Lower leg skin (tissue), 4 donors: ENCODE data around the gene ANK2. TPM values are rescaled to one million over a fixed set of nuclear protein-coding genes. Genes with fewer than 3 reads are reported as not detected.
A peak's percentile ranks its signal among the peaks of the same experiment; 100 is the strongest.

Source experiments
- DNase-seq, 2 donors: peaks; one replicate each; pipeline ENCODE4 v3.0.0-alpha.2; 2019; ENCODE audit warnings: low spot score in 2 of 2
- H3K4me3 ChIP-seq: fragments of 200-600 bp; sonication (generic); 2 replicates; pipeline ENCODE4 v1.5.1; 2017; ENCODE audit warnings: mild to moderate bottlenecking, low read depth; ENCODE audit not compliant: poor library complexity, severe bottlenecking
- POLR2A ChIP-seq, 2 donors: fragments of 450-650 bp; IDR thresholded peaks; one replicate each; pipeline ENCODE4 v1.6.1; 2016 to 2017; ENCODE audit warnings: antibody characterized with exemption in 2 of 2, mild to moderate bottlenecking in 1 of 2, moderate library complexity in 1 of 2
- WGBS, 2 donors: methylation state at CpG; one replicate each; pipeline ENCODE4 v1.1.5; 2018; 5-methylcytosine and 5-hydroxymethylcytosine counted together
- intact Hi-C: fragments of 100-400 bp; cut with DNase I; formaldehyde crosslinking; loops from one replicate; pipeline ENCODE4 v1.15.0; 2023; ENCODE audit warnings: low total_unique reads
- total RNA-seq, 4 donors: library from RNA; depleted of rRNA; stranded (reverse); fragments of >200 nt; gene quantifications; one replicate each; pipeline ENCODE4 v1.1.0, GENCODE V29; 2016
- TF ChIP-seq, protein P1 (sequence below), 3 donors: fragments of 450-650 bp; IDR thresholded peaks; one replicate each; pipeline ENCODE4 v1.5.1; 2016; ENCODE audit warnings: antibody characterized with exemption in 3 of 3, mild to moderate bottlenecking in 3 of 3, moderate library complexity in 2 of 3

ANK2 gene
- total RNA-seq, 4 donors from 2014 or later = 7.1 to 28.8 (median 18.3) TPM

DNA sequence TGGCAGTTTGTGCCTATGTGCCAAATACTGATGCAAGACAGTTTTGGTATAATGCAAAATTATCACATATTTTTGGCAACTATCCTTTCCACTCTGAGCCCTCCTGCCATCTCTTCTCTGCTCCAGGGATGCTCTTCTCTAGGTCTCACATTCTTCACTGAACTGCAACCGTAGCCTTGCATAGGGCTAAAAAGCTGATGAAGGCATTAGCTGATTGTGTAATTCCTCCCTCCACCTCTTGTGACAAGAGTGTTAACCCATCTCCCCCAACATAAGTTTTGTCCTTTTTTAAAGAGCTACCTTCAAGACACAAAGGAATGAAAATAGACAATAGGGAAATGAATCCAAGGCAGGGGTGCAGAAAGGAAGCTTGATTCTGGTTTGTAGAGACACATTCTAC is 33.1 kb upstream of the ANK2 start:
- intact Hi-C loops = no loop called here
- 92 to 93% methylated on average over 1 of the region's 1 CpG for WGBS, 2 donors
- TF ChIP-seq, protein P1, sequence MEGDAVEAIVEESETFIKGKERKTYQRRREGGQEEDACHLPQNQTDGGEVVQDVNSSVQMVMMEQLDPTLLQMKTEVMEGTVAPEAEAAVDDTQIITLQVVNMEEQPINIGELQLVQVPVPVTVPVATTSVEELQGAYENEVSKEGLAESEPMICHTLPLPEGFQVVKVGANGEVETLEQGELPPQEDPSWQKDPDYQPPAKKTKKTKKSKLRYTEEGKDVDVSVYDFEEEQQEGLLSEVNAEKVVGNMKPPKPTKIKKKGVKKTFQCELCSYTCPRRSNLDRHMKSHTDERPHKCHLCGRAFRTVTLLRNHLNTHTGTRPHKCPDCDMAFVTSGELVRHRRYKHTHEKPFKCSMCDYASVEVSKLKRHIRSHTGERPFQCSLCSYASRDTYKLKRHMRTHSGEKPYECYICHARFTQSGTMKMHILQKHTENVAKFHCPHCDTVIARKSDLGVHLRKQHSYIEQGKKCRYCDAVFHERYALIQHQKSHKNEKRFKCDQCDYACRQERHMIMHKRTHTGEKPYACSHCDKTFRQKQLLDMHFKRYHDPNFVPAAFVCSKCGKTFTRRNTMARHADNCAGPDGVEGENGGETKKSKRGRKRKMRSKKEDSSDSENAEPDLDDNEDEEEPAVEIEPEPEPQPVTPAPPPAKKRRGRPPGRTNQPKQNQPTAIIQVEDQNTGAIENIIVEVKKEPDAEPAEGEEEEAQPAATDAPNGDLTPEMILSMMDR (IDR thresholded peaks at IDR 0.05) = no peak
- no peak for TF ChIP-seq POLR2A (IDR thresholded peaks at IDR 0.05)

DNA sequence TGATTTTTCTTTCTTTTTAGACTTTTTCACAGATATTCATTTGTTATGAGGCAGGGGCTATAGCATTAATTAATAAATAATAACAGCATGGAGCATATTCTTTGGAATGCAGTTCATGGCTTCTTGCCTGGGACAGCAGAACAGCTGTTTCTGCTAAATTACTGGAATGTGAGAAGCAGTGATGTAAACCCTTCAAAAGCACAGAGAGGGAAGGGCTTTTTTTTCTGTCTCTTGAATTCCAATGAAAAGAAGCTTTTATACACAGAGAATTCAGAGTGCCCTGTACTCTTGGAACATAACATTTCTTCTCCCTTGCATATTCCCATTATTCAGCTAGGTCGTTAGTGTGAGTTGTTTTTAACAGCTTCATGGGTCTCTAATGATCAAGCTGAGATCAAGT is 28.5 kb upstream of the ANK2 start:
- no peak for DNase-seq
- 28 to 33% methylated on average over 1 of the region's 1 CpG for WGBS, 2 donors
- intact Hi-C loops = no loop called here
- TF ChIP-seq POLR2A (IDR thresholded peaks at IDR 0.05) = no peak
- TF ChIP-seq, protein P1 (IDR thresholded peaks at IDR 0.05) = no peak
- no peak overlapping the region for H3K4me3 ChIP-seq

More for the DNA sequence above, 33.1 kb upstream of the ANK2 start:
- no peak for DNase-seq
- no peak overlapping the region for H3K4me3 ChIP-seq

DNA sequence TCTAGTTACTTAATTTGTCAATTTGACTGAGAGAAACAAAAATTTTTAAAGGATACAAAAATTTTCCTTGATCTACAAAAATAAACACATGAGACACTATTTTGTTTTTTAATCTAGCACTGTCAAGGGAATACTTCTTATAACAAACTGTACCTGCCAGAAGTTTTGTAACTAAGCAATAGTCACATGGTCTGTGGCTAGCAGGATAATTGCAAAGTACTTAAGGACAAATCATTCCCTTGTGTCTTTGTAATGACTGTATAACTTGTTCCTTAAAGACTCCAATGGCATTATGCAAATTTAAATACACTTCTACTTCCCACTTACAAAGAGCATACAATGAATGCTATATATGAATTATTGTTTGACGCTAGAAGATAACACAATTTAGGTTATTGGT is 25.1 kb upstream of the ANK2 start:
- 98% methylated on average over 1 of the region's 1 CpG for WGBS, 2 donors
- no peak for TF ChIP-seq POLR2A (IDR thresholded peaks at IDR 0.05)
- TF ChIP-seq, protein P1 (IDR thresholded peaks at IDR 0.05) = no peak
- no peak overlapping the region for H3K4me3 ChIP-seq
- DNase-seq = peak in 1 of 2 donors; percentile 25
- intact Hi-C loops = no loop called here

DNA sequence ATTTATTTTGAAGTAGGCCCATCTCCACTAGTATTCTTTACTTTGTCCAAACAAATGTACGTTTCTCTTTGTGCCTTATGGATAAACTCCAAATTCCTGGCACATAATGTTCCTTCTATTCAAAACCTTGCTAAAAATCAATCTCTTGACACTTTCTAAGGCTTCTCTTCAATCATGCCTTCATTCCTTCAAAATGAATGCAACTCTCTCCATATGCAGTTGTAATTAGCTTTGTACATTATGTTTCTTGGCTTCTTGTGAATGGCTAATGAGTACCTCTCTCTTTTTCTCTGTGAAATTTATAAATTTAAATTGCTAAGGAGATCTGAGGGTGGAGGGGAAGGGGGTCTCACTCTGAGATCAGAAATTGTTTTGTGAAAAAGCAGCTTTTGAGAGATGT is 24.0 kb upstream of the ANK2 start:
- no peak overlapping the region for H3K4me3 ChIP-seq
- no peak for DNase-seq
- TF ChIP-seq, protein P1 (IDR thresholded peaks at IDR 0.05) = no peak
- intact Hi-C loops = no loop called here
- WGBS, 2 donors = 85 to 87% methylated on average over 1 of the region's 1 CpG

DNA sequence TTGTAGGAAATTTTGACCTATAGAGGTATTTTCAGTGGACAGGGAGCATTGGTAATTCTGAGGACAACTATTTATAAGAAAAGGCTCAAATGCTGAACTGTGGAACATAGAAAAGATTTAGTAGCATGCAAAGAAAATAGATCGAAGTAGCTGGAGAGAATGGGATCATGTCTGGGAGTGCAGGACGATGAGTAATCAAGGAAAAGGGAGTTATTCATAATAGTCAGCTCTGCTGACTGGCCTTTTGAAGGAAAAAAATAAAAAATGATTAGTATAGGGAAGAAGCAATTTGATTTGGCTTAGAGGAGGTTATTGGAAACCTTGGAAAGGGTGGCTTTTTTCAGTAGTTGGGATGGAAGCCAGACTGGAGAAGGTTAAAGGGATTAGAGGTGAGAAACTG is 22.9 kb upstream of the ANK2 start:
- TF ChIP-seq POLR2A (IDR thresholded peaks at IDR 0.05) = no peak
- TF ChIP-seq, protein P1 (IDR thresholded peaks at IDR 0.05) = no peak
- WGBS, 2 donors = 66 to 76% methylated on average over 2 of the region's 2 CpGs
- intact Hi-C loops = no loop called here
- no peak overlapping the region for H3K4me3 ChIP-seq
- no peak for DNase-seq

DNA sequence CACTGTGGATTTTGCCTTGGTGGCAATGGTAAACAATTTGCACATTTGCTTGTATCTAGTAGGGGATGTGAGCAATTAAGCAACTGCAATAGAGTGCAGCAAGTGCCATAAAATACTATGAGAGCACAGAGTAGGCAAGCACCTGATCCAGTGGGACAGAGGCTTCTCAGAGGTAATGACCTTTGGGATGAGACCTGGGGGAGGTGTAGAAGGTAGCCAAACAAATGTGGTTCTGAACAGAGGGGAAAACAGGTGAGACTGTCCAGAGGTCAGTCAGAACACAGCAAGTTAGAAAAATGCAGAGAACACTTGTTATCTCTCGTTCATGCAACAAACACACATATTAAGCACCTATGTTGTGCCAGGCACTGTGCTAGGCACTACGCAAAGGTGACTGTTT is 21.4 kb upstream of the ANK2 start:
- no peak for DNase-seq
- TF ChIP-seq POLR2A (IDR thresholded peaks at IDR 0.05) = no peak
- intact Hi-C loops = no loop called here
- WGBS, 2 donors = 85 to 90% methylated on average over 2 of the region's 2 CpGs
- H3K4me3 ChIP-seq = no peak overlapping the region
